Measurements from ENCODE around the gene RAPGEF5.
"Not testable (repeated sequence)": the region's sequence is repeated elsewhere in the genome, so short reads cannot be mapped to it uniquely, and the experiment has no call there.

The RAPGEF5 gene

GRCh38 chr7:22113041-22113440, 243.9 kb downstream of the RAPGEF5 start:
- DNase-seq: no peak

- no peak for DNase-seq
Measured at GRCh38 chr7:22111661-22112060, 245.3 kb downstream of the RAPGEF5 start.

DNA sequence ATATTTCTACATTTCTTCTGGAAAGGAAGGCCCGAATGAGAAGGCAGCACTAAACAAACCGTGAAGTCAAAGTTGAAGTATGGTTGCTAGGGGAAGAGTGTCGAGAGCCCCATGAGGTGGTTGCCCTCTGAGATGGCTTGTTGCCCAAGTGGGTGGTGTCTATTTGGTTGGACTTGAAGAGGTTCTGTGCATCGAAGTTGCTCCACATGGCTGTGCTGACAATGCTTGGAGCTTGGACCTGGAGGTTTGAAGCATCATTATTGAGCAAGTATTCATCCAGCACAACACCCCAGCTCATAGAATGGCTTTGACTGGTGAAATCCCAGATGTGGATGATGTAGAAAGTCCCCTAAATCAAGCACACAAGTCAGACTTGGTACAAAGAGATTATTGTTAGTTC, 246.1 kb downstream of the RAPGEF5 start:
- DNase-seq: no peak

DNA sequence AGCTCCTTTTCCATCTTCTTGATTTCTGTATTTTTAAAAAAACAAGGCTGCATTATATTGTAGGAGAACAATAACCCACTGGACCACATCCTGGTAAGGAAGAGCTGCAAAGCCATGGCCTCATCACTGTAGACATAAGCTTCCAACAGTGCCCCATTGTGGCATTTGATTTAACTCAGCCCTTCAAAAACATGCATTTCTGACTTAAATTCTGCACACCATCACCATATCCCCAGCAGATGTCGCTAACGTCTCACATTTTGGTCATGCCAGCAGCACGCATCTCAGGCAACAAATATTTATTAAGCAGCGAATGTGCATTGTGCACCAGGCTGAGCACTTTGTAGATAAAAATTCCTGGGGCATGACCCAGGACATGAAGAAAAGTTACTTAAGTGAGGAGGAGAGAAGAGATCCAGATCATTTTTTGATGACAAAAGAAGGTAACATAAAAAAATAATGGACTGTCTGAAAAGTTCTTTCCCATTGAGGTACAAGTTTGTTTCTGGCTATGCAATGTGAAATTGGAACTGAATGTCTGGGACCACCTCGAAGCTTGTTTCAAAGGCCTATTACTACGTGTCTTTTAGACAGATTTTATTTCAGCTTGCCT, 246.6 kb downstream of the RAPGEF5 start:
- peak; percentile 39 for DNase-seq

DNA sequence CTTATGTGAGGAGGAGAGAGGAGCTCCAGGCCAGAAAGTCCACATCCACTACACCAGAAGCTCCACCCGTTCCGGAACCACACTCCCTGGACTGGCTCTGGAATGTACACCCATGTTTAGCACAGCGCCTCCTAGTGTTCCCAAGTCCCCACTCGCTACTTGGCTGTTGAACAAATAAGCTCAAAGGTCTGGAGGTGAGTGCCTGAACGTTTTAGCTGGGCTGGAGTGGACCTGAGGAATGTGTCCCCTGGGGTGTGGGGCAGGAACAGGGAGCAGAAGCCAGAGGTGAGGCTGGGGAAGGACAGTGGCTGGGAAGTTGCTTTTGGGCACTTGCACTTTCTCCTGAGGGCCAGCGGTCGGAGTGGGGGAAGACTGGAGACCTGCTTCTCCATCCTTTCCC, 247.2 kb downstream of the RAPGEF5 start:
- no peak for DNase-seq

- DNase-seq: no peak
Measured at GRCh38 chr7:22108151-22108845, 248.7 kb downstream of the RAPGEF5 start.

GRCh38 chr7:22105550-22105949, 251.4 kb downstream of the RAPGEF5 start:
- no peak for DNase-seq

DNA sequence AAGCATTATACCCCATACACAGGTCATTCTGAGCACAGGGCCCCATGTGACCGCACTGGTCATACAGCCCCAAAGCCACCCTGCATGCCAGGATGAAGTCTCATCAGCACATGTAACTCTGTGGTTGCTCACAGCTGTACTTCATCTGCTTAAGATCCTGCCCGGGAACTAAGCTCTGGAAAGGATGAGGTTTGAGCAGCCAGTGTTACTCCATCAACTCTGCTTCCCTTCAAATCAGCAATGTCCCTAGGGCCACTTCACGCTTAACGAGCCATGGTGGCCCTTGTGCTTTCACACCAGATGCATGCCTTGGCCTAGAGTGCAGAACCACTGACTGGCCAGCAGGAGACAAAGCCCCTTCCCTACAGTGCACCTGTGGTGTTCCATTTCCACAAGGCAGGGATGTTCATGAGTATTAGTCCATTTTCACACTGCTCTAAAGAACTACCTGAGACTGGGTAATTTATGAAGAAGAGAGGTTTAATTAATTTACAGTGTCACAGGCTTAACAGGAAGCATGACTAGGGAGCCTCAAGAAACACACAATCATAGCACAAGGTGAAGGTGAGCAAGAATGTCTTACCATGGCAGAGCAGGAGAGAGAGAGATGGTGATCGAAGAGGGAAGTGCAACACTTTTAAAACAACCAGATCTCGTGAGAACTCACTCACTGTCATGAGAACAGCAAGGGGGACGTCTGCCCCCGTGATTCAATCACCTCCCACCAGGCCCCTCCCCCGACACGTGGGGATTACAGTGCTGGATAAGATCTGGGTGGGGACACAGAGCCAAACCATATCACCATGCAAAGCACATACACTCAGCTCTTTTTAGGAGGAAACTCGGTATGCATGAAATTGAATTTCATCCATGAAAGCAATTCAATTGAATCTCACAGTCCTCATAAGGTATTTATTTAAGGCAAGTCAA, 262.3 kb downstream of the RAPGEF5 start:
- DNase-seq: no peak

DNA sequence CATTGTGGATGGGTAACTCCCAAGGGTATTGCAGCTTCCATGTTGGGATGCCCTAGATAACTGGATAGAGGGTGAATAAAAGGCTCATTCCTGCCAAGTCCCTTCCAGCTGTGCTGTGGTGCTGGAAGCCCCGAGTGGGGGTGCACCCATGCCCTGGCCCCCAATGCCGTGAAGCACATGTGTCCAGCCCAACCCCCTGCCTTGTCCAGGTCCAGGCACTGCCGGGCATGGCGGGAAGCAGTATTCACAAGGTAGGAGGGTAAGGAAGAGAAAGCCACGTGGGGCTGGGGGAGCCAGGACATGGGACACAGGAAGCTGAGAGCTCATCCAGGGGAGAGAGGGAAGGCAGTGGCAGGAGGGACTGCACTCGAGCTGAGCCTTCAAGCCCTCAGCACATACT, 263.0 kb downstream of the RAPGEF5 start:
- no peak for DNase-seq

- no peak for DNase-seq
Measured at GRCh38 chr7:22093001-22093400, 264.0 kb downstream of the RAPGEF5 start.

DNA sequence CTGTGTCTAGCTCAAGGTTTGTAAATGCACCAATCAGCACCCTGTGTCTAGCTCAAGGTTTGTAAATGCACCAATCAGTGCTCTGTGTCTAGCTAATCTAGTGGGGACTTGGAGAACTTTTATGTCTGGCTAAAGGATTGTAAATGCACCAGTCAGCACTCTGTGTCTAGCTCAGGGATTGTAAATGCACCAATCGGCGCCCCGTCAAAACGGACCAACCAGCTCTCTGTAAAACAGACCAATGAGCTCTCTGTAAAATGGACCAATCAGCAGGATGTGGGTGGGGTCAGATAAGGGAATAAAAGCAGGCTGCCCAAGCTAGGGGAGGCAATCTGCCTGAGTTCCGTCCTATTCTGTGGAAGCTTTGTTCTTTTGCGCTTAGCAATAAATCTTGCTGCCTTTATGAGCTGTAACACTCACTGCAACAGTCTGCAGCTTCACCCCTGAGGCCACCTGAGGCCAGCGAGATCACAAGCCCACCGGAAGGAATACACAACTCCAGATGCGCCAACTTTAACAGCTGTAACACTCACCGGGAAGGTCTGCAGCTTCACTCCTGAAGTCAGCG, 265.9 kb downstream of the RAPGEF5 start:
- DNase-seq: not testable (repeated sequence)

- DNase-seq: no peak
Measured at GRCh38 chr7:22090512-22090911, 266.4 kb downstream of the RAPGEF5 start.

DNA sequence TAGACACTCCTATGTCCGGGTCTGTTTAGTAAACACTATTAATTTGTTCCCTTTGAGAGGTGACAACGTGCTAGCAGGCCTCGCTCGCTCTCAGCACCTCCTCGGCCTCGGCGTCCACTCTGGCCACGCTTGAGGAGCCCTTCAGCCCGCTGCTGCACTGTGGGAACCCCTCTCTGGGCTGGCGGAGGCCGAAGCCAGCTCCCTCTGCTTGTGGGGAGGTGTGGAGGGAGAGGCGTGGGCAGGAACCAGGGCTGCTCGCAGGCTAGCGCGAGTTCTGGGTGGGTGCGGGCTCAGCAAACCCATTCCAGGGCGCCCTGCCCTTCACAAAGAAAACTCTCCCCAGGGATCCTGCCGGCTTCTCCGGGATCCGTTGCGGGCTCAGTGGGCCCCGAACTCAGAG, 266.8 kb downstream of the RAPGEF5 start:
- DNase-seq: no peak

DNA sequence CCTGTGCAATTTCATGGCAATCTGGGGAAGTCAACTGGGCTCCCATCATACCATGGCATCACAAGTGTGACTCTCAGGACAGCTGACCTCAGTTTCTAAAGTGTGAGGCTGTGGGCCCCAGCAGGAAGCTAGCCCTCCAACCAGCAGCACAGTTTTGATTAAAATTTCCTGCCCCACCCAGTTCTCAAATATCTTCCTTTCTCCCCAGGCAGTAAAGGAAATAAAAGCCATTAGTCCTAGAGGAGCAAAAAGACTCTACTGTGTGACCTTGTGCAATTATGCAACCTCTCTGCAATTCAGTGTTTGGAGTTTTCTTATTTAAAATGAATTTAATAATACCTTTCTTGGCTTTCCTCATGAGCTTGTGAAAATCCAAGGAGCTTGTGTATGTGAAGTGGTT, 268.1 kb downstream of the RAPGEF5 start:
- no peak for DNase-seq

DNA sequence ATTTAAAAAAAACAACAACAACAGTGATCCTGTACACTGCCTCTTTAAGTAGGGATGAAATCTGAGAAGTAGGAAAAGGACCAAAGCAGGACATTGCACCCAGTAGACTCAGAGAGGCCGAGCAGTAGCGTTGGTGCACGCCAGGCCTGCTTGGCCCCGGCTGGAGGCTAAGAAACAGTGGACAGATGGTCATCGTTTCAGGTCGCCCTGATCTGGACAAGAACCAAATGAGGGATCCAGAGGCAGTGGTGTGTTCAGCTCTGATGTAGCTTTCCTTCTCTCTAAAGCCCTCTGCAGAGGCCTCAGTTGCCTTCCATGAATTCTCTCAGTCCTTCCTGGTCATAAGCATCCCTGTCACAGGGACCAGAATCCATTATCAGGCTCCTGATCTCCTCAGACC, 269.1 kb downstream of the RAPGEF5 start:
- no peak for DNase-seq

- DNase-seq: no peak
Measured at GRCh38 chr7:22083704-22084240, 273.2 kb downstream of the RAPGEF5 start.

GRCh38 chr7:22082886-22083703, 273.9 kb downstream of the RAPGEF5 start:
- DNase-seq: peak; percentile 70

DNA sequence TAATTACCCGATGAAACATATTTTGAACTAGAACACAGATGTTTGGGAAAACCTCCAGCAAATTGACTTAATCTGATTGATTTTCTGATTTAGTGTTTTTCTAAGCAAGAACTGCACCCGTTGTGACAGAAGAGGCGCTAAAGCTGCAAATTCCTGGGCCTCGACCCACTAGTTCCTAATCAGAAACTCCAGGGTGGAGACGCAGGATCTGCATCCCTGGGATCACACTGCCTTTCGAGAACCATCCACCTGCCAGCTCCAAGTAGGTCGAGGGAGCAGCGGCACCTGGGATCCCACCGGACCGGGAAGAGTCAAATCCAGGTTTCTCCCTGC, 274.4 kb downstream of the RAPGEF5 start:
- no peak for DNase-seq

- DNase-seq: not testable (repeated sequence)
Measured at GRCh38 chr7:22080219-22080618, 276.7 kb downstream of the RAPGEF5 start.

DNA sequence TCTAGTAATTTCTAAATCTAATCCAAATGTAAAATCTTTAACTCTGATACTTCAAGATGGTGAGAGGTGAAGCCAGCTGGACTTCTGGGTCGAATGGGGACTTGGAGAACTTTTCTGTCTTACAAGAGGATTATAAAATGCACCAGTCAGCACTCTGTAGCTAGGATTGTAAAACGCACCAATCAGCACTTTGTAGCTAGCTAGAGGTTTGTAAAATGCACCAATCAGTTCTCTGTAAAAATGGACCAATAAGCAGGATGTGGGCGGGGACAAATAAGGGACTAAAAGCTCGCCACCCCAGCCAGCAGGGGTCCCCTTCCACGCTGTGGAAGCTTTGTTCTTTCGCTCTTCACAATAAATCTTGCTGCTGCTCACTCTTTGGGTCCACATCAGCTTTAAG, 278.1 kb downstream of the RAPGEF5 start:
- DNase-seq: not testable (repeated sequence)

DNA sequence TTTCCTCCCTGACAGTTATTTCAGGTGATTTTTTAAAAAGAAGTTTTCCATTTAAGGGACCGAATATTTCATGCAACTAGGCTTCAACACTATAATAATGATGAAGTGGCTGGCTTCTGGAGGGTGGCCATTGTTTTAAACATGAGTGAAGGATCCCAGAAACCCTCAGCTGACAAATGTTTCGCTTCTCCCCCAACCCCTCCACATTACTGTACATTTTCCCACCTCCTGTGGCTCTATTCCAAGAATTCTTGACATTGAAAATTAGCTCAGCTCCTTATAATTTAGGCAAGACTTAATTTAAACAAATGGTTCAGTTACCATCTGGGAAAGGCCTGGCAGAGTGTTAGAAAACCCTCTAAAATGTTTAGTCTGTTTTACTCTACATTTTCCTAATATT, 281.4 kb downstream of the RAPGEF5 start:
- DNase-seq: no peak

GRCh38 chr7:22074897-22075296, 282.1 kb downstream of the RAPGEF5 start:
- DNase-seq: no peak

Data from amniotic stem cell (primary cell).